Measurements from ENCODE around the gene SLC38A11. TPM values are rescaled to one million over a fixed set of nuclear protein-coding genes. Genes with fewer than 3 reads are reported as not detected.
"Not testable (repeated sequence)": the region's sequence is repeated elsewhere in the genome, so short reads cannot be mapped to it uniquely, and the experiment has no call there.

The SLC38A11 gene
- 10 to 100 TPM in 3 of 4 donors, 1 to 10 TPM in 1; 5.7 to 15.7 (median 13.1) TPM for polyA plus RNA-seq (ENCODE audit: insufficient read length in 4 of 4)

DNA sequence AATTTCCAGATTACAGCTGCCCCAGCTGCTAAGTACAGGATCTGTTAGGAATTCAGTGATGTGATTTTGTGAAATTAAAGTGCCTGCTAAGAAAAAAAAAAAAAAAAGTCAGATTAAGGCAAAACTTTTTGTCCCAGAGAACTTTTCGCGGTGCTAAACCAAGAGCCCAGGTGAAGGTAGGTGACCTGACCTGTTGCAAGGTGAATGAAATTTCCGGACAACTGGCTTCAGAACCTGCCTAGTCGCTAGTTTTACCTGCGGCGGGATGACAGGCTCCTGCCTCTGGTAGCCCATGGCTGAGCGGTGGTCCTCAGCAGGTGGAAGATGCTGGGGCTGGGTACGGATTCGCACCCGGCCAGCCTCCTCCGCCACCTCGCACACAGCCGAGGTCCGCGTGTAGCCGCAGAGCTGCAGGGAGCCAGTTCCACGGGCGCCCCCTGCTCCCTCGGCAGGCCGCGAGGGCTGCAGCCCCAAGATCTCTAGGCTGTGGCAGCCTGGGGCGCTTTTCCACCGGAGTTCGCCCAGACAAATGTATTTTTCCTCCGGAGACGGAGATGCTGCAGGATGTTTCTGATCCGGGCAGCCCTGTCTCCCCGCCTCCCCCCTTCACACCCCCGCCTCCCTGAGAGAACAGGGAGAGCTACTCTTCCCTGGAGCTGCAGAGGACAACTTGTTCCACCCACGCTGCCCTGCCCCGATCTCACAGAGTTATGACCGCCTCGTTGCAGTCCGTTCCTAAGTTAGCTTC lies at the start of gene SLC38A11:
TSS of gene SLC38A11 (minus strand) at position 572 of the 748 bp plus-strand sequence. CDS start at position 294, 278 bp downstream.
- DNase-seq (ENCODE audit: low read depth in 4 of 4, low spot score in 3 of 4): no peak

DNA sequence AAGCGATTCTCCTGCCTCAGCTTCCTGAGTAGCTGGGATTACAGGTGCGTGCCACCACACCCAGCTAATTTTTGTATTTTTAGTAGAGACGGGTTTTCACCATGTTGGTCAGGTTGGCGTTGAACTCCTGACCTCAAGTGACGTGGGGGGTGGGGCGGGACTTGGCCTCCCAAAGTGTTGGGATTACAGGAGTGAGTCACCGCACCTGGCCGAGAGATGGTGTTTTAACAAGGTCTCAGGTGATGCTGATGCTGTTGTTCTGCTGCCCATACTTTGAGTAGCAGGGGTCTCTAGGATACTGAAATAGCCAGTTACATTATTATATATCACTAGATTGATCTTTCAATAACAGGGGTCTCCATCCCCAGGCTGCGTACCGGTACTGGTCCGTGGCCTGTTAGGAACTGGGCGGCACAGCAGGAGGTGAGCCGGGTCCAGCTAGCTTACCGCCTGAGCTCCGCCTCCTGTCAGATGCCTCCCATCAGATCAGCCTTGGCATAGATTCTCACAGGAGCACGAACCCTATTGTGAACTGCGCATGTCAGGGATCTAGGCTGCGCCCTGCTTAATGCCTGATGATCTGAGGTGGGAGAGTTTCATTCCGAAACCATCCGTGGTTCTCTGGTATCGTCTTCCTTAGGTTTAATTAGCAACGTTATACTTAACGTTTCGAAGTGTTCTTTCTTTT lies 48.3 kb upstream of the SLC38A11 start:
- no peak for DNase-seq (ENCODE audit: low read depth in 4 of 4, low spot score in 3 of 4)

DNA sequence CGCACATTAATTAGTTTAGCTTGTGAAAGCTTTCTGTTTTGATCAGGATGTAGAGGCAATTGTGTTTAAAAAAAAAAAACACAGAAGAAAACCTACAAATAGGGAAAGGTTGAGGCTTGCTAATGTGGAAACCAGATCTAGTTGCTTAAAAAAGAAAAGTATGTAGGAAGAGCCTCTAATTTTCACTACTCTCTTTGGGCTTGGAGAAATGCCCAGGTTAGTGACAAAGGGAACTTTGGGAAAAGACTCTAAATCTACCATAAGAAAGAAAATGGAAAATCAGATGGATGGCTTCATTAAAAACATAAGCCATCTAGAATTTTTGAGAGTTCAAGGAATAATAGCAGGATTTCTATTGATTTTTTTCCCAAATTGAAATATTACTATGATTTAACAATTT lies 47.3 kb upstream of the SLC38A11 start:
- DNase-seq (ENCODE audit: low read depth in 4 of 4, low spot score in 3 of 4): no peak

DNA sequence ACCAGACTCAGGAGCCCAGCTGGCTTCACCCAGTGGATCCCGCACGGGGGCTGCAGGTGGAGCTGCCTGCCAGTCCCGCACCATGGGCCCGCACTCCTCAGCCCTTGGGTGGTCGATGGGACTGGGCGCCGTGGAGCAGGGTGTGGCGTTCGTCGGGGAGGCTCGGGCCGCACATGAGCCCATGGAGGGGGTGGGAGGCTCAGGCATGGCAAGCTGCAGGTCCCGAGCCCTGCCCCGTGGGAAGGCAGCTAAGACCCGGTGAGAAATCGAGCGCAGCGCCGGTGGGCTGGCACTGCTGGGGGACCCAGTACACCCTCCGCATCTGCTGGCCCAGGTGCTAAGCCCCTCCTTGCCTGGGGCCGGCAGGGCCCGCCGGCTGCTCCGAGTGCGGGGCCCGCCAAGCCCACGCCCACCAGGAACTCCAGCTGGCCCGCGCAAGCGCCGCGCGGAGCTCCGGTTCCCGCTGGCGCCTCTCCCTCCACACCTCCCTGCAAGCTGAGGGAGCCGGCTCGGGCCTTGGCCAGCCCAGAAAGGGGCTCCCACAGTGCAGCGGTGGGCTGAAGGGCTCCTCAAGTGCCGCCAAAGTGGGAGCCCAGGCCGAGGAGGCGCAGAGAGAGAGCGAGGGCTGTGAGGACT lies 39.5 kb upstream of the SLC38A11 start:
- not testable (repeated sequence) for DNase-seq (ENCODE audit: low read depth in 4 of 4, low spot score in 3 of 4)

GRCh38 chr2:164993287-164994016 lies 38.1 kb upstream of the SLC38A11 start:
- DNase-seq (ENCODE audit: low read depth in 4 of 4, low spot score in 3 of 4): no peak

DNA sequence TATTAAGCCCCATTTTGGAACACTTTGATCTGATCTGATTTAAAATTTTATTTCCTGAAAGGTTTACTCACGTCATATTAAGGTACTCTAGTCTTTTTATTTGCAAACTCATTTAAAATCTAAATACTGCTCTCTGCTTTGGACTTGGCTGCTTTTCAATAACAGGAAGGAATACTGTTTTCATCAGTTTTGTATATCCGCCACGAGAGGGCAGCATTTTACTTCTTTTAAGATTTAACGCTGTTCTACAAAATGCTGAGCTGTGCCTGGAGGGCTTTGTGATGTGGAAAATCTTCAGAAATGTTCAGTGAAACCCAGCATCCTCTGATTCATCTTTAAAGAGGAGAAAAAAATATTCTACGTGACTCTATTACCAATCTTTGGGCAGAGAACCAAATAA lies 37.5 kb upstream of the SLC38A11 start:
- peak; percentile 43 to 68 (median 58) for DNase-seq (ENCODE audit: low read depth in 4 of 4, low spot score in 3 of 4)

DNA sequence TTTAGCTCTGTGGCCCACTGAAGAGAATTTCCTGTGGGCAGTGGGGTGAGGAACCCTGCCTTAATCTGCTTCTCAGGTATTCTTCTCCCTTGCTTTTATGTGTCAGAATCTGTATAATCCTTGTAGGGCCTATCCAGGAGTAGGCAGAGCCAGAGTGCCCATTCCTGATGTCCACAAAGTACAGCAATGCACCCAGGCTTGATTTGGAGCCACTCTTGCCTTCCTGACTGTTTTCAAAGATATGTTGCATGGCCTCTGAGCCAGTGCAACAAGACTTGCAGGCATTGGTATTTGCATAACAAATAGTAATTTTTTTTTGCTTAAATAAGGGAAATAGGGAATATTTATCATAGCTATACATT lies 36.7 kb upstream of the SLC38A11 start:
- DNase-seq (ENCODE audit: low read depth in 4 of 4, low spot score in 3 of 4): not testable (repeated sequence)

- not testable (repeated sequence) for DNase-seq (ENCODE audit: low read depth in 4 of 4, low spot score in 3 of 4)
Observed at GRCh38 chr2:164991361-164992092, 36.2 kb upstream of the SLC38A11 start.

DNA sequence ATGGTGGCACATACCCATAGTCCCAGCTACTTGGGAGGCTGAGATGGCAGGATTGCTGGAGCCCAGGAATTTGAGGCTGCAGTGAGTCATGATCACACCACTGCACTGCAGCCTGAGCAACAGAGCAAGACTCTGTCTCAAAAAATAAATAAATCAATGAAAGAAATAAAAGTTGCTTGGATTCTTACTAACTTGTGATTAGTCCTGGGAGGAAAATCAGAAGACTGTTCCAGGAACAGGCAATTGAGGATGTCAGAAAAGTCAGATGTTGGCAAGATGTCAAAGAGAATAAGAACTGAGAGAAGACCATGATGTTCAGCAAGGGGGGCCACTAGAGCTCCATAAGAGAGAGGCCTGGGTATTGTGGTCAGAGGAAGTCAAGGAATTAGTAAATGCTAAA lies 35.6 kb upstream of the SLC38A11 start:
- not testable (repeated sequence) for DNase-seq (ENCODE audit: low read depth in 4 of 4, low spot score in 3 of 4)

DNA sequence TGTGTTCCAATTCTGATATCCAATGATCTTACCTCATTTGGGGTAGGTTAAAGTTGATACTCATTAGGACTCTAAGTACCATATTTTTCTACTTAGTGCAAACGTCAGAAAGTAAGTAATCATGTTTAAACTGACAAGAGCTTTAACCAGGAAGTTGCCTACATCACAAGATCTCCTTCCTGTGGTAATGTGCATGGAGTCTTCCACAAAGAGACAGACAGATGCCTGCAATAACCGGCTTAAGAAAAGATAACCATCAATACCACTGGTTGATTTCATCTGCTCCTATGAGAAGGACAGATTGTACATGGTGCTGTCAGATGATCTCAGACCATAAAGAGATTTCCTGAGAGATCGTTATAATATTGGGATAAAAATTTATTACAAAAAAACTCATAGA lies 33.5 kb upstream of the SLC38A11 start:
- DNase-seq (ENCODE audit: low read depth in 4 of 4, low spot score in 3 of 4): not testable (repeated sequence)

DNA sequence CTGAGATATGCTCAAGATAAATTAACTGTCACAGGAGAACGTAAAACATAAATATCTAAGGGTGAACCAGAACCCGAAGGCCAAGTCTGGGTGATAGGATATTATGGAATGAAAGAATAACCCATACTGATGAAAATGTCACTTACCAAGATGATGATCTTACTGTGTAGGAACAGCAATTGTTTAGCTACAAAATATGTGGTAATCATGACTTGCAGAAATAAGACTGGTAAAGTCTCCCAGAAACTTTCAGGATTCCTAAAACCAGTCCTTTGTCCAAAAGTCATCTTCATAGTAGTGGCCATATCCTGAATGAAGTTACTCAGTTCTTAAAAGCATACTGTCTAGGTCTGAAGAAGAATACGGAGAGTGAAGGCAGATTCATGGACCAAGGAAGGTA lies 30.7 kb upstream of the SLC38A11 start:
- not testable (repeated sequence) for DNase-seq (ENCODE audit: low read depth in 4 of 4, low spot score in 3 of 4)

DNA sequence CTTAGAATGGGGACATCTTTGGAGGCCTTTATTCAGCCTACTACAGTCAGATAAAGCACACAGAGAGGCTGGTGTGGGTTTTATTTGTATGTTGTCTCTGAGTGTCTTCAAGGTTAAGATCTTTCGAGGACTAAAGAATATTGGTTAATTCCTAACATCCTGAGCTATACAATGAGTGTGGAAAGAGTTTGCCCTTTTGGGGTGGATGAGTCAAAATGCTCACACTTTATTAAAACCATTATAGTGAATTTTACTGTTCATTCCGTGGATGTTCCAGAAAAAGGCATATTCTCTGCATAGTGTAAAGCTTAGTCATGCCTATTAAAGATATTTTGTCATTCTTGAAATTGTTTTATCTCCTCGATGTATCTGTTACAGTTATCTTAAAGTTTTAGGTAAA lies 29.1 kb upstream of the SLC38A11 start:
- DNase-seq (ENCODE audit: low read depth in 4 of 4, low spot score in 3 of 4): no peak

DNA sequence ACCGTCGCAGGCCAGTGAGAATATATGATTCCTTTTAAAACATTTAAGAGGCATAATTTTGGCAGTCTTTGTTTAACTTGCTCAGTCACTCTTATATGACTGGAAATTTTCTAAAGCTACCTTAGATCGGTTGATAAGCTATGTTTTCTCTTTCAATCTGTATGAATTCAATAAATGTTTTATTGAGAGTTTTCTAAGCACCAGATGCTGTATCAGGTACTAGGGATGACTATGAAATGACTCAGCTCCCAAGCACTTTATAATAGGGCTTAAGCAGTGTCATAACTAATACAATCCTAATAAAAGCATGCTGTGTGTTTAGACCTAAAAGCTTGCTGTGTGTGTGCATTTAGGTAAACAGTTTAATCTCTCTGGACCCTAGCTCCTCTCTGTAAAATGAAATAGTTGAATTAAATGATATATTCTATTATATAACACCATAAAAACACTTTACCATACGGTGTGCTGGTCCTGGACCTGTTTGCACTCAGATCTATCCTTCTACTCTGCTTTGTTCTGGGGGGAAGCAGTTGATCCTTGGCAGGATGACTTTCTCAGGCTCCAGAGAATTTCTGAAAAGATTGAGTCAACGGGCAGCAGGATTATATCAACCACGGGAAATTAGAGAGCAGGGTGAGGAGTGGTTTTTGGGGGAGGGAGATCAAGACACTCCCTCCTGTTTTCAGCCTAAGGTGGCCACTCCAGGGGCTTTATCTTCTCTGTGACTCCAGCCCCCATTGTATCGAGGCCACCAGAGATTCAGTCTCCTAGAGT lies 26.1 kb upstream of the SLC38A11 start:
- DNase-seq (ENCODE audit: low read depth in 4 of 4, low spot score in 3 of 4): no peak

- not testable (repeated sequence) for DNase-seq (ENCODE audit: low read depth in 4 of 4, low spot score in 3 of 4)
Observed at GRCh38 chr2:164980688-164981087, 25.4 kb upstream of the SLC38A11 start.

- DNase-seq (ENCODE audit: low read depth in 4 of 4, low spot score in 3 of 4): no peak
Observed at GRCh38 chr2:164979113-164979512, 23.8 kb upstream of the SLC38A11 start.

DNA sequence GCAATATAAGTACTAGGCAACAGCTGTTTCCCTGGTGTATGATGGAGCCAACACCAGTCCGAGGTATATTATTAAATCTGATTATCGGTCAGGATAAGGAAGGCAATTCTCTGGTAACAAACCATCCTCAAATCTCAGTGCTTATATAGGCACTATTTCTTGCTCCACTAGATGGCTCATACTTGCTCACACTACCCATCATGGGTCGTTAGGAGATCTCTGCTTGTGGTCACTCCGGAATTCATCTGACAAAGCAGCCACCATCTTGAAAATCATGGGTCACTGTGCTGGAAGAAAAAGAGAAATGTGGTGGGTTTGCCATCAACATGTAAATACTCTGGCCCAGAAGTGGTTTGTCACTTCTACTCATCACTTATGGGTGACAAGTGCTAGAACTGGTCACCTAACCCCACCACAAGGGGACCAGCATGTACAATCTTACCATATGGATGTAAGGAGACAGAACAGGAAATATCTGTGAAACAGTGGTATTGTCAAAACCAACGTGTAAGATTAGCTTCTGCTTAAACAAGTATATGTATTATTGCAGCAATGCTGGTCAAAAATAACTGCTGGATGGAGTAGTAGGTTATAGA lies 21.6 kb upstream of the SLC38A11 start:
- not testable (repeated sequence) for DNase-seq (ENCODE audit: low read depth in 4 of 4, low spot score in 3 of 4)

DNA sequence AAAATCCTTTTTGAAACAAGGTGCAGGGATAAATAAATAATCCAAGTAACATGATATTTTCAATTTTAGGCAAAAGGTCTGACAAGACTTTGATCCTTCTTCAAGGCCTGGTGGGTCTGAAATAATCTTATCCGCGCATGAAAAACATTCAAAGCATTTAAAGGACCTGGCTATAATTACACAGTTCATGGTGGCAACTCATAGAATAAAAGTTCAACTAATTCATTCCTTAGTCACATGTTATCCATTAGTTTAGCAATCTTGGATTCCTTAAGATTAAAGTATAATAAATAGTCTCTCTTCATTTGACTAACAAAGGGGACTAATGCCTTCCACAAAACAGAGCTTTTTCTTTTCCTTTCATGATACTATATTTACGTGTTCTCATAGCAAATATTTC lies 21.0 kb upstream of the SLC38A11 start:
- DNase-seq (ENCODE audit: low read depth in 4 of 4, low spot score in 3 of 4): no peak

GRCh38 chr2:164975891-164976290 lies 20.6 kb upstream of the SLC38A11 start:
- DNase-seq (ENCODE audit: low read depth in 4 of 4, low spot score in 3 of 4): no peak

DNA sequence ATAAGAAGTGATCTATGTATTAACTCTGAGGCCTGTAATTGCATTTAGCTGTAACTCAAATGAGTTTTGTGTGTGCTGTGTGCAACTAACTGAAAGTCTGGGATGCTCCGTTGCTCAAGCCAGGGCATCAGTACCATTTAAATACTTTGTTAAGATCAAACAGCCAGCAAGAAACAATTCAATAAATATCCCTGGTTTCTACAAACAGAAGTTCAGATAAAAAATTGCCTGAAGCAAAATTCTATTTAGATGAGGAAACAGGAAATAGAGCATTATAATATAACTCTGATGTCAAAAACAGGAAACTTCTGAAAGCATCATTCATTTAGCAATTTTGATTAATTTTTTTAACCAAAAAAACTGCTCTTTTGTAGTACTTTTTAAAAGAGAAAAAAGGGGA lies 18.9 kb upstream of the SLC38A11 start:
- no peak for DNase-seq (ENCODE audit: low read depth in 4 of 4, low spot score in 3 of 4)

Measured in right renal pelvis (tissue), 4 donors.